Endothelial cell (in vitro differentiated cells): ENCODE data around the gene PIGN. TPM values are rescaled to one million over a fixed set of nuclear protein-coding genes. Genes with fewer than 3 reads are reported as not detected.

ENCODE experiments used
- DNase-seq: peaks from one replicate; pipeline ENCODE4 v3.0.0; 2021; ENCODE audit warnings: low spot score
- H3K27ac Mint-ChIP-seq: one replicate; pipeline ENCODE4 v1.8.0; 2021; ENCODE audit warnings: mixed read lengths, inconsistent platforms; ENCODE audit not compliant: unreplicated experiment
- H3K27me3 Mint-ChIP-seq: one replicate; pipeline ENCODE4 v1.8.0; 2021; ENCODE audit warnings: mild to moderate bottlenecking, moderate library complexity, mixed read lengths, inconsistent platforms; ENCODE audit not compliant: unreplicated experiment
- H3K36me3 Mint-ChIP-seq: one replicate; pipeline ENCODE4 v1.8.0; 2021; ENCODE audit warnings: mild to moderate bottlenecking, low read depth, mixed read lengths, inconsistent platforms; ENCODE audit not compliant: unreplicated experiment
- H3K4me1 Mint-ChIP-seq: one replicate; pipeline ENCODE4 v1.8.0; 2021; ENCODE audit warnings: mild to moderate bottlenecking, mixed read lengths, inconsistent platforms; ENCODE audit not compliant: unreplicated experiment
- H3K4me3 Mint-ChIP-seq: one replicate; pipeline ENCODE4 v1.8.0; 2021; ENCODE audit warnings: mild to moderate bottlenecking, mixed read lengths, inconsistent platforms; ENCODE audit not compliant: unreplicated experiment
- H3K9me3 Mint-ChIP-seq: one replicate; pipeline ENCODE4 v1.8.0; 2021; ENCODE audit warnings: mixed read lengths, inconsistent platforms; ENCODE audit not compliant: unreplicated experiment
- CTCF ChIP-seq: fragments of 200-600 bp; sonication (generic); IDR thresholded peaks from one replicate; pipeline ENCODE4 v1.5.0; 2021; ENCODE audit warnings: antibody characterized with exemption; ENCODE audit not compliant: unreplicated experiment
- total RNA-seq: library from RNA; stranded (reverse); fragmentation: NEBNext Ultra II Directional; extraction: Animal tissue kit (Norgen Biotek cat#: 25700); gene quantifications from one replicate; pipeline ENCODE4 v1.2.1, GENCODE V29; 2021; ENCODE audit not compliant: unreplicated experiment

PIGN gene
- total RNA-seq, 1 donor from 2014 or later = 23.0 TPM

DNA sequence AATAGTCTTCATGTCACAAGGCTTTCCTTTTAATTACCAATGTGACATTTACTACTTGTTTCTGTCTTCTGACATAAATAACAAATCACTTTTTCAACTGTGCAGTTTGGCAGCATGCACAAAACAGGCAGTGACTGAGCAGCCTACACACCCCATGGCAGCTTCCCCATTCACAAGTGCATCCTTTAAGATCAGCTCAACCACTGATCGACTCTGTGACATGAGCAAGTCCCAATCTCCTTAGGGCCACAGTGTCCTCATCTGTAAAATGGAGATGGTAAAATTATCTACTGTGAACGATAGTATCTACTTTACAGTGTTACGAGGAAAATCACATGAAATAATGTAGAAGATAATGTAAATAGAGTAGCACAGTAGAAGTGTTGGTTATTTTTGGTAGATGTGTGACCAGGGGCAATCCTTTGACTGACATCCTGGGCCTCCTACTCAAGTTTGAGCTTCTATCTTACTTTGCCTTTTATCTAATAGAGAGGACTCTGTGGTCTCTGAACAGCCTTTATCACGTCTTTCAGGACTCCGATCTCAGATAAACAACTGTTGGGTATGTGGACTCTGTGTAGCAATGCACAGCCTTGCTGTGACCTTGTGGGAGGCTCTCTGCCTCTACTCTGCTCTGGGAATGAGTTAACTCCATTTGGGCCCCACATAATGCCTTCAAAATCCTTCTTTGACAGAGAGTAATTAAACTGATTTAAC, 120.6 kb downstream of the PIGN start:
- H3K4me1 Mint-ChIP-seq = peaks cover 5% of the 10 kb centered on the region
- DNase-seq = no peak
- no peaks in the 10 kb centered on the region for H3K36me3 Mint-ChIP-seq
- H3K9me3 Mint-ChIP-seq = no peaks in the 10 kb centered on the region
- no peak overlapping the region for H3K4me3 Mint-ChIP-seq
- H3K27ac Mint-ChIP-seq = no peak overlapping the region
- no peak for TF ChIP-seq CTCF
- no peaks in the 10 kb centered on the region for H3K27me3 Mint-ChIP-seq

- Mint-ChIP-seq H3K27ac (no peak overlapping the region), H3K4me3 (no peak overlapping the region), H3K4me1 (peaks cover 5% of the 10 kb centered on the region), H3K36me3 (no peaks in the 10 kb centered on the region), H3K27me3 (no peaks in the 10 kb centered on the region), H3K9me3 (no peaks in the 10 kb centered on the region)
- no peak for TF ChIP-seq CTCF
- no peak for DNase-seq
Observed at GRCh38 chr18:62064361-62064760, 122.5 kb downstream of the PIGN start.

- no peaks in the 10 kb centered on the region for H3K4me1 Mint-ChIP-seq
- H3K36me3 Mint-ChIP-seq = no peaks in the 10 kb centered on the region
- H3K27ac Mint-ChIP-seq = no peak overlapping the region
- no peak for DNase-seq
- H3K9me3 Mint-ChIP-seq = no peaks in the 10 kb centered on the region
- no peak overlapping the region for H3K4me3 Mint-ChIP-seq
- H3K27me3 Mint-ChIP-seq = no peaks in the 10 kb centered on the region
- TF ChIP-seq CTCF = no peak
Observed at GRCh38 chr18:62061821-62062478, 124.9 kb downstream of the PIGN start.

GRCh38 chr18:62060820-62061219, 126.0 kb downstream of the PIGN start:
- Mint-ChIP-seq H3K4me1 (no peaks in the 10 kb centered on the region), H3K36me3 (no peaks in the 10 kb centered on the region), H3K4me3 (no peak overlapping the region), H3K27me3 (peaks cover 3% of the 10 kb centered on the region), H3K9me3 (no peaks in the 10 kb centered on the region), H3K27ac (no peak overlapping the region)
- no peak for DNase-seq
- no peak for TF ChIP-seq CTCF

GRCh38 chr18:62054929-62055498, 131.8 kb downstream of the PIGN start:
- no peaks in the 10 kb centered on the region for H3K4me1 Mint-ChIP-seq
- no peak overlapping the region for H3K27ac Mint-ChIP-seq
- peaks cover 3% of the 10 kb centered on the region for H3K27me3 Mint-ChIP-seq
- no peaks in the 10 kb centered on the region for H3K9me3 Mint-ChIP-seq
- H3K4me3 Mint-ChIP-seq = no peak overlapping the region
- no peaks in the 10 kb centered on the region for H3K36me3 Mint-ChIP-seq
- no peak for TF ChIP-seq CTCF
- no peak for DNase-seq
